HG02840 (cell line): Measurements from ENCODE around the gene COPG2.
"Not testable (repeated sequence)": the region's sequence is repeated elsewhere in the genome, so short reads cannot be mapped to it uniquely, and the experiment has no call there.

Source experiments
- ATAC-seq: cut with Tn5 transposase; IDR thresholded peaks from one replicate; pipeline ENCODE4 v1.9.1; 2021; ENCODE audit warnings: mild to moderate bottlenecking, moderate library complexity, moderate number of reproducible peaks; ENCODE audit not compliant: unreplicated experiment, low FRiP score

COPG2 gene

GRCh38 chr7:130654850-130655249, 13.7 kb downstream of the COPG2 start:
- ATAC-seq, result no peak

GRCh38 chr7:130650611-130651120, 17.9 kb downstream of the COPG2 start:
- ATAC-seq, result no peak

GRCh38 chr7:130649004-130649790, 19.4 kb downstream of the COPG2 start:
- ATAC-seq, result peak; percentile 56

GRCh38 chr7:130648580-130648979, 20.0 kb downstream of the COPG2 start:
- ATAC-seq, result no peak

DNA sequence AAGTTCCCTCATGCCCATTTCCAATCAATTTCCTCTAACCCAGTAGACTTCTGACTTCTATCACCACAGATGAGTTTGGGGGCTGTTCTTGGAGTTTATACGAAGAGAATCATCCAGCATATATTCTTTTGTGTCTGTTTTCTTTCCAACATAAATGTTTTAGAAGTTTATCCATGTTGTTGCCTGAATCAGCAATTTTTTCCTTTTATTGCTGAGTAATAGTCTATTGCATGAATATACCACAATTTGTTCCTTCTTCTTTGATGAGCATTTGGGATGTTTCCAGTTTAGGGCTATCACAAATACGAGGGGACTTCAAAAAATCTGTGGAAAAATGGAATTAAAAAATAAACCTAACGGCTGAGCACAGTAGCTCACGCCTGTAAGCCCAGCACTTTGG, 26.2 kb downstream of the COPG2 start:
- no peak for ATAC-seq

- no peak for ATAC-seq
Measured at GRCh38 chr7:130641497-130641896, 27.1 kb downstream of the COPG2 start.

- ATAC-seq, result no peak
Measured at GRCh38 chr7:130641040-130641439, 27.5 kb downstream of the COPG2 start.

DNA sequence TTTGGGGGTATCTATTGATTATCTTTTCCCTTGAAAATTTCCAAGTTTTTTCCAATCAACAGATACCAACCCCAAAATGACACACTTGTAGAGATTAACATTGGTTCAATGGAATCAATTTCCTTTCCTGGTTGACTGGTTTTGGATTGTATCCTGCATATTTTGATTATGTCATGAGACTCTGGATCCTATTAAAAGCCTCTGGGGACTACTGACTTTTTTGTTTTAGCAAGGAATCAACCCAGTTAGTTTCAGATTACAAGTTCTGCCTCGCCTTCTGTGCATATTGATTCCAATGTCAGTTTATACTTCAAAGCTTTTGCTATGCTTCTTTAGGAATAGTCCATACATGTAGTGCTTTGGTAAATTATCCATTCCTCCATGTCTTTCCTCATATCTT, 29.2 kb downstream of the COPG2 start:
- ATAC-seq, result no peak

GRCh38 chr7:130632111-130632510, 36.4 kb downstream of the COPG2 start:
- no peak for ATAC-seq

GRCh38 chr7:130628901-130629300, 39.6 kb downstream of the COPG2 start:
- ATAC-seq, result no peak

DNA sequence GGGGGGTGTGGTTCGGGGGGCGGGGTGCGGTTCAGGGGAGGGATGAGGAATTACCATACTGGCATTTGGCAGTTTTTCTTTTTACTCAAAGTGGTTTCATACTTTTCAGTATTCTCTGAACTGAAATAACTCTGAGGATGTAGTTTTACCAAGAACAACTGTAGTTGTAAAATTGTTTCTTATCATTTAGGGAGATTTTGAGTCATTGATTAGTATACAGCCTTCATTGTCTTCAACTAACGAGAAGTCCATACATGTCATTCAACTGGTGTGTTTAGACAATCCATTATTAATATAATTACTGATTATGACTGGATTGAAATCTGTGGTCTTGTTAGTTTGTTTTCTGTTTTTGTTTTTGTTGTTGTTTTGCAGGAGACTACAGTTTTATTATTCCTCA, 40.8 kb downstream of the COPG2 start:
- no peak for ATAC-seq

GRCh38 chr7:130622866-130623265, 45.7 kb downstream of the COPG2 start:
- no peak for ATAC-seq

DNA sequence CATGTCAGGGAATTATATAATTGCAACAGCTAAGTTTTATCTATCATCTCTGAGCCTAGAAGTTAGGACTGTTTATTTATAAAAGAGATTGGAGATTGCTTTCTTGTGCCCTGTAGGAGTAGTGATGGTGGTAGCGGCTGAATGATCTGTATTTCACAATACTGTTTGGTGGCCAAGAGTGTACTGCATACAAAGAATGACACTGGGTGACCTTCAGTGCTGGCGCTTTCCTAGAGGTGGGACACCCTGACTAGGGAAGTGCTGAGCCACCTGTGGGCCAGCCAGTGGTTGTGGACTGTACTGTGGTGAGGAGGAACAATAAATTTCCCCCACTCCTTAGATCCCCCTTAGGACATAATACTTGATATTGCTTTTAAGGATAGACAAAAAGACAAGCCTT, 53.0 kb downstream of the COPG2 start:
- ATAC-seq, result no peak

DNA sequence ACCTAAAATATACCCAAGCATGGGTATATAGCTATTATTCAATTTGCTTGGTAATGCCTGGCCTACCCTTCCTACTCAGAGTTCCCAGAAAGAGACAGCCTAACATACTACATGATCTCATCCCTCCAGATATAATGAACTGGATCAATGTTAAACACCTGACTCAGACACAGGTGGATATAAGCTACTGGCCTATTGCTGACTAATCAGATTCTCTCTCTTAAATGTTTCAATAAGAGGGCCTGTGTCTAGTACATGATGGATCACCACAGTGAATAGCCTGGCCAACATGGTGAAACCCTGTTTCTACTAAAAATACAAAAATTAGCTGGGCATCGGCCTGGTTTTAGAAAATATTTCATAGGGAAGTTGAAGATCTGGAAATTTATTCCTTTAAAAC, 54.1 kb downstream of the COPG2 start:
- no peak for ATAC-seq

DNA sequence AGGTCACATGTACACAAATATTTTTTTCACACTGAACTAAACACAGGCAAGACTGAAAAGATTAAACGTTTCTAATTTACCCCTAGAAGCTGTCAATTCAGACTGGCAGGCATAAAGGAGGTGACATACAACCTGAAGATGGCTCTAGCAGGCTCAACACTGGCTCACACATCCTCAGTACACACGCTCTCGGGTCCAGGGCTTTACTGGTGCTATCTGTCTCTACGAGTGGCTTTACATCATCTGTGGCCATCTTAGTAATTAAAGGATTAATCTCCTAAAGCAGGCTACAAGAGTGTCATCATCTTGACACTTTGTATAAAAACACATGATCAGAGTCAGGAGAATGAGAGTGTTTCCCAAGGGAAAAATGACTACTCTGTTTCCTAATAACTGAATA, 57.3 kb downstream of the COPG2 start:
- no peak for ATAC-seq

DNA sequence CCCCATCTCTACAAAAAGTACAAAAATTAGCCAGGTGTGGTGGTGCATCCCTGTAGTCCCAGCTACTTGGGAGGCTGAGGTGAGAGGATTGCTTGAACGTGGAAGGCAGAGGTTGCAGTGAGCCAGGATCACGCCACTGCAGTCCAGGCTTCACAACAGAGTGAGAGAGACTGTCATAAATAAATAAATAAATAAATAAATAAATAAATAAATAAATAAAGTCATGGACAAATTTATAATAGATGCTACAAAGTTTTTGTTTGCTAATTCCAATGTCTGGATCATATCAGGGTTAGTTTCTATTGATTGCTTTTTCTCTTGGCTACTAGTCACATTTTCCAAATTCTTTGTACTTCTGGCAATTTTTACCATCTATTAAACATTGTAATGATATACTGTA, 61.5 kb downstream of the COPG2 start:
- not testable (repeated sequence) for ATAC-seq

DNA sequence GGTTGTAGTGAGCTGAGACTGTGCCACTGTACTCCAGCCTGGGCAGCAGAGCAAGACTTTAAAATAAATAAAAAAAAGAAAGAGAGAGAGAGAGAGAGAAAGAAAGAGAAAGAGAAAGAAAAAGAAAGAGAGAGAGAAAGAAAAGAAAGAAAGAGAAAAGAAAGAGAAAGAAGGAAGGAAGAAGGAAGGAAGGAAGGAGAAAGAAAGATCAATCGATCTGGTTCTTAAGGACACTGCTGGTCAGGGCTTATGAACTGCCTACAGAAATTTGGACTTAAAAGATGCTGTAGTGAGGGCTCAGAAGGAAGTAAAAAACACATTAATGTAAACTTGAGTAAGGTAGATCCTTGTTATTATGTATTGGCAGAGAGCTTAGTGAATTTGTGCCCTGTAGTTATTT, 62.4 kb downstream of the COPG2 start:
- ATAC-seq, result no peak

- ATAC-seq, result no peak
Measured at GRCh38 chr7:130598056-130598455, 70.5 kb downstream of the COPG2 start.

- ATAC-seq, result no peak
Measured at GRCh38 chr7:130595986-130596385, 72.6 kb downstream of the COPG2 start.

DNA sequence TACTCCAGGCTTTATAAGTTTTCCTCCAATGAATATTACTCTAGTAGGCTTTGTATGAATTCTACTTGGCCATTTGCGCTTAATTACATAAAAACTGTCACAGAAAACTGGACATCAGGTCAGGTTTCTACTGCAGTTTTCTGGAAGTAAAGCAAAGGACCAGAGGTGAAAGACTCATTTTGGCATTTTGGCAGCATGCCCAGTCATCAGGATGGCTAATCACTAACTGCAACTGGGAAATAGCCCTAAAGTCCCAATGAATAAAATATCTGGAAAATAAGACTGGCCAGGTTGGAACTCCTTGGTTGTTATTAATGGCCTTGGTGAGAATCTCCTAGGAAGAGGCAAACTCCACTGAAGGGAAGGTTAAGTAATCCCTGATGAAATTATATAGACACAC, 75.5 kb downstream of the COPG2 start:
- ATAC-seq, result no peak

DNA sequence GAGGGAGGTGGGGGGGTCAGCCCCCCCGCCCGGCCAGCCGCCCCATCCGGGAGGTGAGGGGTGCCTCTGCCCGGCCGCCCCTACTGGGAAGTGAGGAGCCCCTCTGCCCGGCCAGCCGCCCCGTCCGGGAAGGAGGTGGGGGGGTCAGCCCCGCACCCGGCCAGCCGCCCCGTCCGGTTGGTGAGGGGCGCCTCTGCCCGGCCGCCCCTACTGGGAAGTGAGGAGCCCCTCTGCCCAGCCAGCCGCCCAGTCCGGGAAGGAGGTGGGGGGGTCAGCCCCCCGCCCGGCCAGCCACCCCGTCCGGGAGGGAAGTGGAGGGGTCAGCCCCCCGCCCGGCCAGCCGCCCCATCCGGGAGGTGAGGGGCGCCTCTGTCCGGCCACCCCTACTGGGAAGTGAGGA, 77.1 kb downstream of the COPG2 start:
- not testable (repeated sequence) for ATAC-seq

DNA sequence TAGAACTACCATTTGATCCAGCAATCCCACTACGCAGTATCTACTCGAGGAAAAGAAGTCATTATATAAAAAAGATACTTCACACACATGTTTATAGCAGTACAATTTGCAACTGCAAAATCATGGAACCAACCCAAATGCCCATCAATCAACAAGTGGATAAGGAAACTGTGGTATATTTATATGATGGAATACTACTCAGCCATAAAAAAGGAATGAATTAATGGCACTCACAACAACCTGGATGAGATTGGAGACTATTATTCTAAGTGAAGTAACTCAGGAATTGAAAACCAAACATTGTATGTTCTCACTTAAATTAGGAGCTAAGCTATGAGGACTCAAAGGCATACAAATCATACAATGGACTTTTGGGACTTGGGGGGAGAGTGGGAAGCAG, 82.6 kb downstream of the COPG2 start:
- not testable (repeated sequence) for ATAC-seq
